Panc1 (cell line): ENCODE data around the gene C4orf50.

ENCODE experiments used
- POLR2AphosphoS5 ChIP-seq: IDR thresholded peaks from 2 replicates; pipeline ENCODE4 v1.6.1; 2012; ENCODE audit warnings: mild to moderate bottlenecking, low read depth, low read length, moderate library complexity
- REST ChIP-seq, 2 experiments: IDR thresholded peaks; 2 replicates each; pipeline ENCODE4 v1.6.1; 2011 to 2012; ENCODE audit warnings: low read depth in 2 of 2, control low read depth in 1 of 2, low read length in 1 of 2, mild to moderate bottlenecking in 1 of 2, moderate library complexity in 1 of 2; ENCODE audit not compliant: insufficient read depth in 1 of 2
- TF ChIP-seq, protein P1 (sequence below): fragments of 450-650 bp; IDR thresholded peaks from 2 replicates; pipeline ENCODE4 v1.5.1; 2017; ENCODE audit warnings: mild to moderate bottlenecking

- TF ChIP-seq, protein P1, sequence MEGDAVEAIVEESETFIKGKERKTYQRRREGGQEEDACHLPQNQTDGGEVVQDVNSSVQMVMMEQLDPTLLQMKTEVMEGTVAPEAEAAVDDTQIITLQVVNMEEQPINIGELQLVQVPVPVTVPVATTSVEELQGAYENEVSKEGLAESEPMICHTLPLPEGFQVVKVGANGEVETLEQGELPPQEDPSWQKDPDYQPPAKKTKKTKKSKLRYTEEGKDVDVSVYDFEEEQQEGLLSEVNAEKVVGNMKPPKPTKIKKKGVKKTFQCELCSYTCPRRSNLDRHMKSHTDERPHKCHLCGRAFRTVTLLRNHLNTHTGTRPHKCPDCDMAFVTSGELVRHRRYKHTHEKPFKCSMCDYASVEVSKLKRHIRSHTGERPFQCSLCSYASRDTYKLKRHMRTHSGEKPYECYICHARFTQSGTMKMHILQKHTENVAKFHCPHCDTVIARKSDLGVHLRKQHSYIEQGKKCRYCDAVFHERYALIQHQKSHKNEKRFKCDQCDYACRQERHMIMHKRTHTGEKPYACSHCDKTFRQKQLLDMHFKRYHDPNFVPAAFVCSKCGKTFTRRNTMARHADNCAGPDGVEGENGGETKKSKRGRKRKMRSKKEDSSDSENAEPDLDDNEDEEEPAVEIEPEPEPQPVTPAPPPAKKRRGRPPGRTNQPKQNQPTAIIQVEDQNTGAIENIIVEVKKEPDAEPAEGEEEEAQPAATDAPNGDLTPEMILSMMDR = no peak
- TF ChIP-seq REST (IDR thresholded peaks at IDR 0.05; ENCODE audit: insufficient read depth in 1 of 2, low read depth in 2 of 2, low read length in 1 of 2) (no peak), POLR2AphosphoS5 (no peak)
Observed at GRCh38 chr4:5858020-5858769, 160.0 kb downstream of the C4orf50 start.
